K562 (cell line): ENCODE measurements around the gene NUDT22. TPM values are rescaled to one million over a fixed set of nuclear protein-coding genes. Genes with fewer than 3 reads are reported as not detected.
A peak's percentile ranks its signal among the peaks of the same experiment; 100 is the strongest.

Source experiments
- ARID3A ChIP-seq: IDR thresholded peaks from 2 replicates; pipeline ENCODE4 v1.6.1; 2012; ENCODE audit warnings: low read depth, low read length, improper control_type of control experiment, borderline replicate concordance
- CBFB ChIP-seq: sonication (generic); formaldehyde crosslinking; IDR thresholded peaks from 2 replicates; pipeline ENCODE4 v1.4.0; 2020; ENCODE audit warnings: mild to moderate bottlenecking, missing genetic modification reagents
- CBX8 ChIP-seq: fragments of 200-600 bp; sonication (generic); IDR thresholded peaks from 2 replicates; pipeline ENCODE4 v1.6.1; 2012; ENCODE audit warnings: borderline replicate concordance, mixed run types, low read depth, mild to moderate bottlenecking, moderate library complexity, mixed read lengths, low read length, control low read depth, inconsistent platforms; ENCODE audit not compliant: poor library complexity, severe bottlenecking; ENCODE audit errors: extremely low read depth
- CGGBP1 ChIP-seq: fragments of 250-450 bp; sonication (Bioruptor Pico); IDR thresholded peaks from 2 replicates; pipeline ENCODE4 v1.9.0; 2021; ENCODE audit warnings: mild to moderate bottlenecking
- CHD2 ChIP-seq: IDR thresholded peaks from 2 replicates; pipeline ENCODE4 v1.6.1; 2011; ENCODE audit warnings: low read depth, low read length
- CREB3L1 ChIP-seq: fragments of 450-650 bp; IDR thresholded peaks from 2 replicates; pipeline ENCODE4 v1.6.1; 2014; ENCODE audit warnings: low read depth, mild to moderate bottlenecking, moderate library complexity, borderline replicate concordance
- CREB5 ChIP-seq: fragments of 250-450 bp; sonication (Bioruptor Pico); IDR thresholded peaks from 2 replicates; pipeline ENCODE4 v1.5.0; 2020; ENCODE audit warnings: mild to moderate bottlenecking
- CXXC5 ChIP-seq: fragments of 250-450 bp; sonication (Bioruptor Pico); IDR thresholded peaks from 2 replicates; pipeline ENCODE4 v1.8.0; 2022; ENCODE audit warnings: inconsistent platforms, mild to moderate bottlenecking, moderate library complexity
- FIP1L1 ChIP-seq: fragments of 200-400 bp; formaldehyde crosslinking; IDR thresholded peaks from 2 replicates; pipeline ENCODE4 v1.6.1; 2018; ENCODE audit warnings: mild to moderate bottlenecking, low read depth, low read length; ENCODE audit not compliant: poor library complexity, severe bottlenecking
- KLF10 ChIP-seq: fragments of 250-450 bp; sonication (Bioruptor Pico); IDR thresholded peaks from 2 replicates; pipeline ENCODE4 v1.6.1; 2021; ENCODE audit warnings: matching md5 sums
- LCOR ChIP-seq: sonication (generic); formaldehyde crosslinking; IDR thresholded peaks from 2 replicates; pipeline ENCODE4 v1.8.0; 2022; ENCODE audit warnings: mild to moderate bottlenecking, missing genetic modification reagents
- NEUROD1 ChIP-seq: fragments of 150-350 bp; IDR thresholded peaks from 2 replicates; pipeline ENCODE4 v1.6.1; 2014; ENCODE audit warnings: borderline replicate concordance, low read length, low read depth; ENCODE audit not compliant: partially characterized antibody
- NFXL1 ChIP-seq: fragments of 450-650 bp; formaldehyde crosslinking; IDR thresholded peaks from 2 replicates; pipeline ENCODE4 v1.4.0; 2021; ENCODE audit warnings: mild to moderate bottlenecking
- NFYB ChIP-seq: IDR thresholded peaks from 2 replicates; pipeline ENCODE4 v1.6.1; 2011; ENCODE audit warnings: mild to moderate bottlenecking, moderate library complexity; ENCODE audit not compliant: insufficient read length; ENCODE audit errors: extremely low read depth
- SP2 ChIP-seq: IDR thresholded peaks from 2 replicates; pipeline ENCODE4 v1.6.1; 2011; ENCODE audit warnings: mild to moderate bottlenecking, low read depth, low read length, moderate library complexity; ENCODE audit not compliant: poor library complexity, severe bottlenecking; ENCODE audit errors: extremely low read depth
- TEAD1 ChIP-seq, 2 experiments: fragments of 450-650 bp in 1 of 2; sonication (generic) in 1 of 2; formaldehyde crosslinking; IDR thresholded peaks; 2 replicates each; pipeline versions ENCODE4 v1.4.0 to v1.8.0; 2020 to 2022; ENCODE audit warnings: mild to moderate bottlenecking in 2 of 2, missing genetic modification reagents in 1 of 2
- ZBTB1 ChIP-seq: sonication (generic); formaldehyde crosslinking; IDR thresholded peaks from 2 replicates; pipeline ENCODE4 v1.8.1; 2023; ENCODE audit warnings: missing genetic modification reagents, low read depth, mild to moderate bottlenecking, borderline replicate concordance
- ZBTB12 ChIP-seq: fragments of 250-450 bp; sonication (Bioruptor Pico); IDR thresholded peaks from 2 replicates; pipeline ENCODE4 v1.4.0; 2020
- ZBTB7A ChIP-seq: IDR thresholded peaks from 2 replicates; pipeline ENCODE4 v1.6.1; 2011; ENCODE audit warnings: low read depth, mild to moderate bottlenecking, low read length, moderate library complexity, borderline replicate concordance; ENCODE audit not compliant: control insufficient read depth
- ZNF717 ChIP-seq: fragments of 250-450 bp; sonication (Bioruptor Pico); IDR thresholded peaks from 2 replicates; pipeline ENCODE4 v1.5.0; 2021
- polyA plus RNA-seq, 8 experiments: library from polyadenylated mRNA; depleted of rRNA in 4 of 8; stranded (reverse) in 5 of 8; unstranded in 3 of 8; fragments of >200 nt; fragmentation: Nextera tagmentation in 2 of 8; fragmentation: Illumina TruSeq in 1 of 8; extraction: Ambion mirVana in 2 of 8; extraction: Trizol in 1 of 8; gene quantifications; 2 replicates each; pipeline versions ENCODE4 v1.2.1 to v1.2.3, GENCODE V29; 2011 to 2014; ENCODE audit warnings: inconsistent platforms in 1 of 8, missing spikeins in 1 of 8
- total RNA-seq, 7 experiments: library from RNA; depleted of rRNA in 6 of 7; stranded (reverse); fragments of >200 nt in 6 of 7; fragmentation: Illumina TruSeq in 2 of 7; extraction: Trizol in 2 of 7; gene quantifications; 2 replicates each; pipeline versions ENCODE4 v1.2.1 to v1.2.3, GENCODE V29; 2011 to 2021; ENCODE audit warnings: low replicate concordance in 1 of 7

Gene NUDT22
- total and polyA plus RNA-seq, 9 of the 15 experiments (the other 6 are each of a cell fraction or from before 2014, with no cell fraction given), result 6.3 to 92.6 (median 37.4) TPM

- TF ChIP-seq ARID3A (peak; percentile 95), CGGBP1 (CRISPR knock-in tag) (0 out of 2 replicates have a peak, but pooled peaks have one; percentile 58), SP2 (peak; percentile 90), NFXL1 (CRISPR knock-in tag) (no peak), CBFB (CRISPR knock-in tag) (0 out of 2 replicates have a peak, but pooled peaks have one; percentile 48), ZBTB1 (CRISPR knock-in tag) (no peak), CXXC5 (CRISPR knock-in tag) (peak; percentile 69), ZBTB12 (CRISPR knock-in tag) (peak; percentile 34; the same call in 1 of the 2 replicates), CREB3L1 (peak; percentile 94; the same call in 1 of the 2 replicates), CREB5 (CRISPR knock-in tag) (no peak), CBX8 (no peak), NFYB (peak; percentile 99), FIP1L1 (no peak), ZBTB7A (peak; percentile 85), TEAD1 (CRISPR knock-in tag; IDR thresholded peaks at IDR 0.05) (peak; percentile 95 to 99), NEUROD1 (peak; percentile 99), CHD2 (peak; percentile 93), ZNF717 (CRISPR knock-in tag) (no peak), KLF10 (CRISPR knock-in tag) (no peak), LCOR (CRISPR knock-in tag) (peak; percentile 53; the same call in 1 of the 2 replicates)
These were observed 40.2 kb upstream of the NUDT22 start, which contains the start of gene STIP1 (continued) for GRCh38 chr11:64185693-64186491.
